Parathyroid adenoma (tissue), 2 donors: ENCODE measurements around the gene BRINP2.
A peak's percentile ranks its signal among the peaks of the same experiment; 100 is the strongest.

ENCODE experiments used
- H2AFZ ChIP-seq: fragments of 300-600 bp; sonication (generic); one replicate; pipeline ENCODE4 v1.7.0; 2017; ENCODE audit warnings: antibody characterized with exemption, mild to moderate bottlenecking
- H3K27ac ChIP-seq: fragments of 300-600 bp; sonication (generic); one replicate; pipeline ENCODE4 v1.7.0; 2017
- H3K27me3 ChIP-seq: fragments of 300-600 bp; sonication (generic); one replicate; pipeline ENCODE4 v1.7.0; 2017; ENCODE audit warnings: low read length; ENCODE audit not compliant: control insufficient read depth, insufficient read depth
- H3K36me3 ChIP-seq: fragments of 300-600 bp; sonication (generic); one replicate; pipeline ENCODE4 v1.7.0; 2017; ENCODE audit warnings: low read length; ENCODE audit not compliant: control insufficient read depth, insufficient read depth
- H3K4me1 ChIP-seq: fragments of 300-600 bp; sonication (generic); one replicate; pipeline ENCODE4 v1.7.0; 2017; ENCODE audit warnings: control low read depth
- H3K4me2 ChIP-seq: fragments of 300-600 bp; sonication (generic); one replicate; pipeline ENCODE4 v1.7.0; 2017; ENCODE audit warnings: low read length
- H3K4me3 ChIP-seq: fragments of 300-600 bp; sonication (generic); one replicate; pipeline ENCODE4 v1.7.0; 2017; ENCODE audit warnings: low read depth, low read length
- H3K79me2 ChIP-seq: fragments of 300-600 bp; sonication (generic); one replicate; pipeline ENCODE4 v1.7.0; 2017; ENCODE audit warnings: control low read depth
- H3K9ac ChIP-seq: fragments of 300-600 bp; sonication (generic); one replicate; pipeline ENCODE4 v1.7.0; 2017; ENCODE audit warnings: mild to moderate bottlenecking
- H3K9me3 ChIP-seq: fragments of 300-600 bp; sonication (generic); one replicate; pipeline ENCODE4 v1.7.0; 2017; ENCODE audit warnings: low read length; ENCODE audit not compliant: control insufficient read depth
- CTCF ChIP-seq: fragments of 300-600 bp; sonication (generic); IDR thresholded peaks from one replicate; pipeline ENCODE4 v1.7.0; 2017; ENCODE audit warnings: antibody characterized with exemption, mild to moderate bottlenecking
- donor health status: primary hyperparathyroidism.

Gene BRINP2

GRCh38 chr1:177248258-177248657 lies 77.5 kb downstream of the BRINP2 start:
- no peak overlapping the region for H3K4me3 ChIP-seq
- H3K4me2 ChIP-seq: no peak overlapping the region
- H3K9ac ChIP-seq: no peak overlapping the region
- no peak for TF ChIP-seq CTCF
- no peaks in the 10 kb centered on the region for H3K36me3 ChIP-seq
- H3K79me2 ChIP-seq: no peaks in the 10 kb centered on the region
- H2AFZ ChIP-seq: no peak overlapping the region
- H3K9me3 ChIP-seq: no peaks in the 10 kb centered on the region
- no peaks in the 10 kb centered on the region for H3K27me3 ChIP-seq
- H3K4me1 ChIP-seq: no peaks in the 10 kb centered on the region
- H3K27ac ChIP-seq: no peak overlapping the region

GRCh38 chr1:177249231-177249630 lies 78.5 kb downstream of the BRINP2 start:
- H3K9me3 ChIP-seq: no peaks in the 10 kb centered on the region
- no peak overlapping the region for H2AFZ ChIP-seq
- no peaks in the 10 kb centered on the region for H3K27me3 ChIP-seq
- no peaks in the 10 kb centered on the region for H3K79me2 ChIP-seq
- no peak for TF ChIP-seq CTCF
- no peaks in the 10 kb centered on the region for H3K36me3 ChIP-seq
- no peak overlapping the region for H3K4me3 ChIP-seq
- no peak overlapping the region for H3K9ac ChIP-seq
- H3K27ac ChIP-seq: no peak overlapping the region
- no peak overlapping the region for H3K4me2 ChIP-seq
- H3K4me1 ChIP-seq: no peaks in the 10 kb centered on the region

- Histone ChIP-seq H3K27me3 (no peaks in the 10 kb centered on the region), H3K9ac (no peak overlapping the region), H3K4me3 (no peak overlapping the region), H3K9me3 (no peaks in the 10 kb centered on the region), H3K4me1 (no peaks in the 10 kb centered on the region), H3K79me2 (no peaks in the 10 kb centered on the region), H2AFZ (no peak overlapping the region), H3K36me3 (no peaks in the 10 kb centered on the region), H3K27ac (no peak overlapping the region), H3K4me2 (no peak overlapping the region)
- no peak for TF ChIP-seq CTCF
These were observed 82.1 kb downstream of the BRINP2 start for GRCh38 chr1:177252877-177253276.

- Histone ChIP-seq H3K4me3 (no peak overlapping the region), H3K27me3 (no peaks in the 10 kb centered on the region), H3K4me2 (no peak overlapping the region), H3K9ac (no peak overlapping the region), H3K27ac (no peak overlapping the region), H2AFZ (no peak overlapping the region), H3K79me2 (no peaks in the 10 kb centered on the region), H3K9me3 (no peaks in the 10 kb centered on the region), H3K4me1 (no peaks in the 10 kb centered on the region), H3K36me3 (no peaks in the 10 kb centered on the region)
- no peak for TF ChIP-seq CTCF
These were observed 84.7 kb downstream of the BRINP2 start for GRCh38 chr1:177255411-177255810.

- H3K9me3 ChIP-seq: no peaks in the 10 kb centered on the region
- no peak overlapping the region for H3K27ac ChIP-seq
- TF ChIP-seq CTCF: peak; percentile 24
- no peak overlapping the region for H3K9ac ChIP-seq
- no peaks in the 10 kb centered on the region for H3K4me1 ChIP-seq
- H3K27me3 ChIP-seq: no peaks in the 10 kb centered on the region
- no peak overlapping the region for H2AFZ ChIP-seq
- H3K4me3 ChIP-seq: no peak overlapping the region
- H3K79me2 ChIP-seq: no peaks in the 10 kb centered on the region
- H3K36me3 ChIP-seq: no peaks in the 10 kb centered on the region
- H3K4me2 ChIP-seq: no peak overlapping the region
These were observed 85.7 kb downstream of the BRINP2 start for GRCh38 chr1:177256153-177257075.
